VCaP (cell line): Measurements from ENCODE around the gene DDX56.

Experiments
- H3K27ac ChIP-seq: fragments of 450-650 bp; 2 replicates; pipeline ENCODE4 v1.5.1; 2017
- CTCF ChIP-seq: fragments of 450-650 bp; conservative IDR thresholded peaks from 2 replicates; pipeline ENCODE4 v1.5.1; 2017; ENCODE audit warnings: mild to moderate bottlenecking, moderate library complexity

DDX56 gene

GRCh38 chr7:44540592-44541027 lies 33.1 kb downstream of the DDX56 start:
- H3K27ac ChIP-seq, result no peak overlapping the region
- TF ChIP-seq CTCF, result no peak

- no peak for TF ChIP-seq CTCF
- no peak overlapping the region for H3K27ac ChIP-seq
Measured at GRCh38 chr7:44539669-44540506, 33.8 kb downstream of the DDX56 start.

- no peak overlapping the region for H3K27ac ChIP-seq
- TF ChIP-seq CTCF, result no peak
Measured at GRCh38 chr7:44538798-44539668, 34.7 kb downstream of the DDX56 start.

- H3K27ac ChIP-seq, result no peak overlapping the region
- TF ChIP-seq CTCF, result no peak
Measured at GRCh38 chr7:44538093-44538797, 35.5 kb downstream of the DDX56 start.

- no peak overlapping the region for H3K27ac ChIP-seq
- TF ChIP-seq CTCF, result no peak
Measured at GRCh38 chr7:44537442-44537841, 36.3 kb downstream of the DDX56 start.

GRCh38 chr7:44536090-44536489 lies 37.6 kb downstream of the DDX56 start:
- no peak overlapping the region for H3K27ac ChIP-seq
- TF ChIP-seq CTCF, result no peak
